HG03521 (cell line): ENCODE data around the gene TLR10.

Experiments
- ATAC-seq: cut with Tn5 transposase; IDR thresholded peaks from one replicate; pipeline ENCODE4 v1.9.1; 2021; ENCODE audit warnings: mild to moderate bottlenecking, moderate library complexity; ENCODE audit not compliant: unreplicated experiment

Gene TLR10

DNA sequence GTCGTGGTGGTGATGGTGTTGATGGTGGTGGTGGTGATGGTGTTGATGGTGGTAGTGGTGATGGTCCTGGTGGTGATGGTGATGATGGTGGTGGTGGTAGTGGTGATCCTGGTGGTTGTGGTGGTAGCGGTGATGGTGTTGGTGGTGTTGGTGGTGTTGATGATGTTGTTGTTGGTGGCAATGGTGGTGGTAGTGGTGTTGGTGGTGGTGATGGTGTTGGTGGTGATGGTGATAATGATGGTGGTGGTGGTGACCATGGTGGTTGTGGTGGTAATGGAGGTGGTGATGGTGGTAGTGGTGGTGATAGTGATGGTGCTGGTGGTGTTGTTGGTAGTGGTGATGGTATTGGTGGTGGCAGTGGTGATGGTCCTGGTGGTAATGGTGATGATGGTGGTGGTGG lies 49.1 kb downstream of the TLR10 start:
- no peak for ATAC-seq

GRCh38 chr4:38730830-38731646 lies 51.8 kb downstream of the TLR10 start:
- ATAC-seq = peak; percentile 78

DNA sequence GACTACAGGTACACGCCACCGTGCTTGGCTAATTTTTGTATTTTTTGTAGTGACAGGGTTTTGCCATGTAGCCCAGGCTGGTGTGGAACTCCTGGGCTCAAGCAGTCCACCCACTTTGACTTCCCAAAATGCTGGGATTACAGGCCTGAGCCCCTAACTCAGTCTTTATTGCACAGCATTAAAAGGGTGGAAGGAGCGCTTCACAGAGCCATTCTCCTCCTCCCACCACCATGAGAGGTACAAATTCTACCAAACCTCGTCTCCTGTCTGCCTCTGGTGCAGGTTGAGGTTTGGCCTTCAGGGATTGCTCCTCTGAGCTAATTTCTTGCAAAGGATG lies 52.3 kb downstream of the TLR10 start:
- ATAC-seq = no peak

GRCh38 chr4:38728631-38729141 lies 54.1 kb downstream of the TLR10 start:
- no peak for ATAC-seq

DNA sequence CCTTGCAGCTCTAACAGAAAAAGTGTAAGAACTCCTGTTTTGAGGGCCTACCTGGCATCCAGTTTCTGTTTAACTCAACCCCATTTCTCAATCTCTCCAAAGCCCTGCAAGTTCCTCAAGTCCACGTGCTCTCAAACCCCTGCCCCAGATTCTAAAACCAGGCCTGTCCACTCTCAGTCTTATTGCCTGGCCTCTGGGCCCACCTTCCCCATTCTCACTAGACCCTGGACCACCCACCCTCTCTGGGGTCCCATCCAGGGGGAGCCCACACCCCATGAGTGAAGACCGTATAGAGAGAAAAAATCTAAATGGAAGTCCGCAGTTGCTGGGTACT lies 58.3 kb downstream of the TLR10 start:
- no peak for ATAC-seq

DNA sequence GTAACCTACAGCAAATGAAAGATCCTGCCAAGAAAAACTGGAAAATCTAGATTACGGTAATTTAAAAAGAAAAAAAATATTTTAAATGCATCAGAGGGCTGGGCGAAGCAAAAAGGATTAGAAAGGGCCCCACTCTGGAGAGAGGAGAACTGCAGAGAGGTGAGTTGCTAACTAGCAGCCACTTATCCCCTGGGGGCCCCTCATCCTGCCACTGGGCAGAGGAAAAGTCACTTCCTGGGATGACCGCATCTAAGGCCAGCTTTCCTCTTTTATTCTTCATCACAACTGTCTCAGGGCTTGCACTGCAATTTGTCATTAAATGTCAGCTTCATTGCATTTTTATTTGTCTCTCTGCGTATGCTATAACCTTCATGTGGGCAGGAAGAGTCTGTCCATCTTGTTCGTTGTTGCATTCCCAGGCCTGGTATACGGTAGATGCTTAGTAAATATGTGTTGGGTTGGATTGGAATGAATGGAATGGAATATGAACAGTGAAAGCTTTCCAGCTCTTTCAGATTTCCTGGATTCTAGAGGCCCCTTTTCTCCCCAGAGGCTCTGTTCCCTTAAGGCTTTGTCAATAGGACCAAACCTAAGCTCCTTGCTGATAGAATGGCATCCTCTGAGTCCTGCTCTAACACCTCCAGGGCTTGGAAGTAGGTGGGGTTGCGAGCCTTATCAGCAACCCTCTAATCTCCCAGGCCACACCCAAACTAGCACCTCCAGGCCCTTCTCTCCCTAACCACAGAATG lies 58.9 kb downstream of the TLR10 start:
- no peak for ATAC-seq

DNA sequence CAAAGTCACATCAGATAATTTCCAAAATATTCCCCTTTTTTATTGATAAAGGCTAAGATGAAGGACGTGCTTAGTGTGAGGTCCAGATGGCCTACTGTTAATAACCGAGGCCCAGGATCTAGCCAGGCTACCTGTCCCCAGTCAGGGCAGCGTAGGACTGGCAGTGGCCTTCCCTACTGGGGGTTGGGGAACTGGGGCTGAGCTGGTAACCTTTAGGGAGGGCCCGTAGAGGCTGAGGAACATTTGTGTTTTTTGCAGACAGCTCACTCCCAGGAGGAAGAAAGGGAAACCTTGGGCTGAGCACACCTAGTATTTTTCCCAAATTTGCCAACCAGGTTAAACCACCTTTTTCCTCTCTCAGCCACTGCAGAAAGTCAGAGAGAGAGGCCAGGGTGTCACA lies 59.7 kb downstream of the TLR10 start:
- no peak for ATAC-seq
